ENCODE results near the gene CD248.
A peak's percentile ranks its signal among the peaks of the same experiment; 100 is the strongest.
"Not testable (repeated sequence)": the region's sequence is repeated elsewhere in the genome, so short reads cannot be mapped to it uniquely, and the experiment has no call there.

The CD248 gene

DNA sequence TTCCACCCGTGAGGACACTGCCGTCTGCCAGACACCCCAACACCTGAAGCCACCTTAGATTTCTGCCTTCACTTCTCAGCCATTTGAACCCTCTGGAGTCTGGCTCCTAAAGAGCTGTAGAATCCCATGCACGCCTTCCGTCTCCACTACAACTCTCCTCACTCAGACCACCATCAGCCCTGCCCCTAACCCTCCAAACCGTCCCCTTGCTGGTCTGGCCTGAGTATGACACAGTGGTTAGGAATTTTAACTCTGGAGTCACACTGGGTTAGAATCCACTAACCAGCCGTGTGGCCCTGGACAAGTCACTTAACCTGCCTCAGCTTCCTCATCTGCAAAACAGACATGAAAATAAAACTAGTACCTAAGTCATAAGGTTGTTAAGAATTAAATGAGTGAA is 35.8 kb downstream of the CD248 start:
- ChIA-PET POLR2A (interaction anchor here (0.5 to 2.8 kb wide), 3 partner anchors 8 to 280 kb away, joined by 4 to 10 read pairs (median 6); partner anchors contain the start of gene YIF1A), CTCF (interaction anchor here (0.8 to 10.6 kb wide), 4 partner anchors 11 to 60 kb away, joined by 3 to 92 read pairs (median 3); partner anchors contain the start of gene TMEM151A)
- DNase-seq (ENCODE audit: extremely low spot score), result no peak
- TF ChIP-seq, protein P1, sequence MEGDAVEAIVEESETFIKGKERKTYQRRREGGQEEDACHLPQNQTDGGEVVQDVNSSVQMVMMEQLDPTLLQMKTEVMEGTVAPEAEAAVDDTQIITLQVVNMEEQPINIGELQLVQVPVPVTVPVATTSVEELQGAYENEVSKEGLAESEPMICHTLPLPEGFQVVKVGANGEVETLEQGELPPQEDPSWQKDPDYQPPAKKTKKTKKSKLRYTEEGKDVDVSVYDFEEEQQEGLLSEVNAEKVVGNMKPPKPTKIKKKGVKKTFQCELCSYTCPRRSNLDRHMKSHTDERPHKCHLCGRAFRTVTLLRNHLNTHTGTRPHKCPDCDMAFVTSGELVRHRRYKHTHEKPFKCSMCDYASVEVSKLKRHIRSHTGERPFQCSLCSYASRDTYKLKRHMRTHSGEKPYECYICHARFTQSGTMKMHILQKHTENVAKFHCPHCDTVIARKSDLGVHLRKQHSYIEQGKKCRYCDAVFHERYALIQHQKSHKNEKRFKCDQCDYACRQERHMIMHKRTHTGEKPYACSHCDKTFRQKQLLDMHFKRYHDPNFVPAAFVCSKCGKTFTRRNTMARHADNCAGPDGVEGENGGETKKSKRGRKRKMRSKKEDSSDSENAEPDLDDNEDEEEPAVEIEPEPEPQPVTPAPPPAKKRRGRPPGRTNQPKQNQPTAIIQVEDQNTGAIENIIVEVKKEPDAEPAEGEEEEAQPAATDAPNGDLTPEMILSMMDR (IDR thresholded peaks at IDR 0.05; ENCODE audit: control extremely low read depth, extremely low read depth, low read depth, missing control alignments), result no peak

DNA sequence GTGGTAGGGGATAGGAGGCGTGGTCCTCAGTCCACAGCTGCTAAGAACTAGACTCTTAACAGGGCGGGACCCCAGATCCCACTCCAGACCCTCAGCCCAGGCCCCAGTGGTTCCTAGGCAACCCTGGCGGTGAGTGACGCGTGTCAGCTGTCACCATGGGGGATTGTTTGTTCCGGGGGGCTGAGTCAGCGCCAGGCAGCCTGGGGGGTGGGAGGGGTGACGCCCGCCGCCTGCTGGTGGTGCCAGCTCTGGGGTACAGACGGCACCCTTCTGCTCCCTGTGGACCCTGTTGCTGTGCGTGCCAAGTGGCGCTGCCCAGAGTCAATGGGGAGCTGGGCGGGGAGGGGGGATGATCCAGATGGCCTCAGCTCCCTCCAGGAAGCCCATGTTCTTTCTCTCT is 36.4 kb downstream of the CD248 start:
- ChIA-PET POLR2A (interaction anchor here (0.5 to 2.8 kb wide), 3 partner anchors 9 to 279 kb away, joined by 4 to 10 read pairs (median 6); partner anchors contain the start of gene YIF1A), CTCF (interaction anchor here (0.9 to 10.6 kb wide), 4 partner anchors 17 to 392 kb away, joined by 3 to 92 read pairs (median 3); partner anchors contain the start of gene FIBP)

DNA sequence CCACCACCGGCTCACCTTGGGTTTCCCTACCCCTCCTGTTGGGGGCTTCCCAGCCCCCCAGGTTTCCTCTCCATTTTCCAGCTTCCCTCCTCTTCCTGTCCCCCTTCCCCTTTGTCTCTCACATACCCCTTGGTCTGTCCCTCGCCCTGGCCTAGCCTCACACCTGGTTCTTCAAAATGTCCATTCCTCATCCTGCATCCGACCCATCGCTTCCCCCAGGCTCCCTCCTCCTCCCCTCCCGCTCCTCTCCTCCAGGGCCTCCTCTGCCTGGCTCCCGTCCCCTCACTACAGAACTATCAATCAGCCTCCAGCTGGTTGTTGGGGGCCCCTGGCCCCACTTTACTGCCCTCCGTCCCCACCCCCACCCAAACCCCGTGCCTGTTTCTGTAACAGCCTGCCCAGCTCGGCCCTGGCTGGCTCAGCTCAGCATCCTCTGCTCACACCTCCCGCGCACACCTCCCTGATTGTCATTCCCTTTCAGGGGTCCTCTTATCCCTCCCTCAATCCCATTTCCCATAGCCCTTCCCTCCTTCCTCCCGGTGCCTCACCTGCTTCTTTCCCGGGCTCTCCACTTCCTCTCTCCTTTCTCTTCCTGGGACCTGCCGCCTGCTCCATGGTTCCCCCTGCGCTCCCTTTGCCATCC is 37.6 kb downstream of the CD248 start:
- TF ChIP-seq, protein P1 (IDR thresholded peaks at IDR 0.05; ENCODE audit: control extremely low read depth, extremely low read depth, low read depth, missing control alignments), result no peak
- no peak for DNase-seq (ENCODE audit: extremely low spot score)
- ChIA-PET POLR2A (interaction anchor here (2.8 kb wide), 1 partner anchor 10 kb away, joined by 10 read pairs; the partner anchor contains the start of gene YIF1A), CTCF (interaction anchor here (0.9 to 10.6 kb wide), 2 partner anchors 10 to 58 kb away, joined by 3 to 92 read pairs; partner anchors contain the start of gene YIF1A)

More for the DNA sequence above, 36.4 kb downstream of the CD248 start:
- no peak for DNase-seq (ENCODE audit: extremely low spot score)
- TF ChIP-seq, protein P1 (IDR thresholded peaks at IDR 0.05; ENCODE audit: control extremely low read depth, extremely low read depth, low read depth, missing control alignments), result no peak

DNA sequence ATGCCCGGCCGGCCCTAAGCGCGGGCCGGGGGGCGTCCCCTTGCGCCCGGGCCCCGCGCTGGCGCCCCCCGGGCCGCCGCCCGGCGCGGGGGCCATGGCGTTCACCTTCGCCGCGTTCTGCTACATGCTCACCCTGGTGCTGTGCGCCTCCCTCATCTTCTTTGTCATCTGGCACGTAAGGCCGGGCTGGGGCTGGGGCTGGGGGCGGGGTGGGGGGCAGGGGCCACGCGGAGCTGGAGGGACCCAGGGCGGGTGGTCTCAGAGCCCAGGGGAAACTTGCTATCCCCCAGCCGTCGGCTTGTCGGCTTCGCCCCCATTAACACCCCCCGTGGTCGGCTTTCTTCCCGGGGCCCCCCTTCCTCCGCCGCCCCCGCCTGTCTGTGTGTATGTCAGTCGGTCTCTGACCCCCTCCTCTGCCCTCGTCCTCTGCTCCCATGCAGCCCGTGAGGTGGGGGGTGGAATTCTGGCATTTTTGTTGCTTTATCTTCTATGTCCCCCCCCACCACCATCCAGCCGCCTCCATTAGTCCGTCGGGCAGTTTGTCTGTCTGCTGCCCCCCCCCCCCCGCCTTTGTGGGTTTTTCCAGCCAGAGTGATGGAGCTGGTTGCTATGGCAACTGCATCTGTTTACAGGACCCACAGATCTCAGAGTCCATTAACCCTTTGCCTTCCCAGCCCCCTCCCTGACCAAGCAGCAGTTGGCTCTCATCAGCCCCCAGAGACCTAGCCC is 38.3 kb downstream of the CD248 start:
- ChIA-PET CTCF (no interaction called here), POLR2A (interaction anchor here (2.8 kb wide), 1 partner anchor 11 kb away, joined by 10 read pairs; the partner anchor contains the start of gene YIF1A)
- TF ChIP-seq, protein P1 (IDR thresholded peaks at IDR 0.05; ENCODE audit: control extremely low read depth, extremely low read depth, low read depth, missing control alignments), result no peak
- no peak for DNase-seq (ENCODE audit: extremely low spot score)

DNA sequence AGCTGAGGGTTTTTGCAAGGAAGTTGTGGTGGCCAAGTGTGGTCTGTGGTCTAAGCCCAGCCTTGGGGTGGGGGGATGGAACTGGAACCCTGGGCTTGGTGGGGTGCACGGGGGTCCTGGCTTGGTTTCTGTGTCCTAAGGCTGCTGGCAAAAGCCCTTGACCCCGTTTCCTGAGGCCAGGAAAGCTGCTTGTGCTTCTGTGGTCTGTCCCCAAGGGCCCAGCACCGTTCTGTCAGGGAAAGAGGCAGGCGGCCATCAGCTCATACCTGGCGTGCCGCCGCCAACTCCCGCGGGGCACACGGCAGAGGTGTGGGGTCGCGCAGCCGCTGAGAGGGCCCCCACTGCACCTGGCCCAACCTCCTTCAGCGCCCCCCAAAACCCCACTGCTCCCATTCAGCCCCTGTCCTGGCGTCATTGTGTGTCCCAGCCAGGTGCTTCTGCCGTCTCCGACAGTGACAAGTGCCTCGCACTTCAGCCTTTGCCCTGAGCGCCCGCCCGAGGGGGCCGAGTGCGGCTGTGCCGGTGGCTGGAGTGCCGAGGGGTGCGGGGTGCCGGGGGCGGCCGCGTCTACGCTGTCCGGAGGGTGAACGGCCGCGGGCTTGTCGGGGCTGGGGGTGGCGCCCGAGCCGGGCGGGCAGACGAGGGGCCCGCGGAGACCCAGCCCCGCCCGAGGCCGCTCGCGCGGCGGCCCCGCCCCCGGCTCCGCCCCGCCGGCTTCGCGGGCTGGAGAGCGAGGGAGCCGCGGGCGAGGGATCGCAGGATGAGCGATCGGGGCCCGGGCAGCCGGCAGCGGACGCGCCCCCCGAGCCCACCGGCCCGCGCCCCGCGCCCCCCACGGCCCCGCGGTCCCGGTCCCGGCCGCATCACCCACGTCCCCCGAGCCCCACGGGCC is 39.1 kb downstream of the CD248 start, which contains the start of gene CNIH2:
CNIH2 (plus strand) TSS at position 705 of the 892 bp plus-strand sequence. CDS start 282 bp downstream, outside the sequence.
- ChIA-PET CTCF (interaction anchor here (1.0 kb wide), 1 partner anchor 9 kb away, joined by 3 read pairs; no protein-coding TSS in a partner anchor), POLR2A (interaction anchor here (0.9 kb wide), 1 partner anchor 11 kb away, joined by 3 read pairs; the partner anchor contains the start of gene YIF1A)
- TF ChIP-seq, protein P1 (IDR thresholded peaks at IDR 0.05; ENCODE audit: control extremely low read depth, extremely low read depth, low read depth, missing control alignments), result no peak
- DNase-seq (ENCODE audit: extremely low spot score), result peak; percentile 65

DNA sequence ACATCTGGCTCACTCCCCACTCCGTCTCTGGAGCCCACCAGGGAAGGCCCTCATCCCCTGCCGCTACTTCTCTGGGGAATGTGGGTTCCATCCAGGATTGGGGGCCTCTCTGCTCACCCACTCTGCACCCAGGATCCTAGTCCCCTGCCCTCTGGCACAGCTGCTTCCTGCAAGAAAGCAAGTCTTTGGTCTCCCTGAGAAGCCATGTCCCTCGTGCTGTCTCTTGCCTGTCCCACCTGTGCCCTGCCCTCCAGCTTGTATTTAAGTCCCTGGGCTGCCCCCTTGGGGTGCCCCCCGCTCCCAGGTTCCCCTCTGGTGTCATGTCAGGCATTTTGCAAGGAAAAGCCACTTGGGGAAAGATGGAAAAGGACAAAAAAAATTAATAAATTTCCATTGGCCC is 39.8 kb downstream of the CD248 start:
- CTCF ChIA-PET, result interaction anchor here (1.0 kb wide), 1 partner anchor 8 kb away, joined by 3 read pairs; no protein-coding TSS in a partner anchor
- not testable (repeated sequence) for DNase-seq (ENCODE audit: extremely low spot score)
- POLR2A ChIA-PET, result interaction anchor here (0.9 kb wide), 1 partner anchor 12 kb away, joined by 3 read pairs; the partner anchor contains the start of gene YIF1A

DNA sequence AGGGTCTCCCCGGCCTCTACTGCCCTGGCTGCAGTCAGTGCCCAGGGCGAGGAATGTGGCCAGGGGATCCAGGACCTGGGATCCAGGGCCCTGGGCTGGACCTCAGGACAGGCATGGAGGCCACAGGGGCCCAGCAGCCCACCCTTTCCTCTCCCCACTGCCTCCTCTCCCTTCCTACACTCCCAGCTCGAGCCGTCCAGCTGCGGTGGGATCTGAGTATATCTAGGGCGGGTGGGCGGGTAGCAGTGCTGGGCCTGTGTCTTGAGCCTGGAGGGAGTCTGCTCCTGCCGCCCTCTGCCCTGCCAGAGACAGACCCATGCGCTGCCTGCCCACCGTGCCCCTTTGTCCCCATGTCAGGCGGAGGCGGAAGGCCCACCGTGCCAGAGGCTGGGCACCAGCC is 40.2 kb downstream of the CD248 start:
- CTCF ChIA-PET, result interaction anchor here (1.0 kb wide), 1 partner anchor 8 kb away, joined by 3 read pairs; no protein-coding TSS in a partner anchor
- POLR2A ChIA-PET; DNase-seq (ENCODE audit: extremely low spot score): not testable (repeated sequence)

All from GM10248 (cell line).